GM21447 (cell line): Measurements from ENCODE around the gene DCAKD.

Experiments used
- ATAC-seq: cut with Tn5 transposase; IDR thresholded peaks from one replicate; pipeline ENCODE4 v1.9.1; 2021; ENCODE audit not compliant: unreplicated experiment

The DCAKD gene

GRCh38 chr17:45031231-45032173 is 19.9 kb downstream of the DCAKD start:
- ATAC-seq, result no peak

- ATAC-seq, result no peak
Observed at GRCh38 chr17:45030733-45031132, 20.7 kb downstream of the DCAKD start.

DNA sequence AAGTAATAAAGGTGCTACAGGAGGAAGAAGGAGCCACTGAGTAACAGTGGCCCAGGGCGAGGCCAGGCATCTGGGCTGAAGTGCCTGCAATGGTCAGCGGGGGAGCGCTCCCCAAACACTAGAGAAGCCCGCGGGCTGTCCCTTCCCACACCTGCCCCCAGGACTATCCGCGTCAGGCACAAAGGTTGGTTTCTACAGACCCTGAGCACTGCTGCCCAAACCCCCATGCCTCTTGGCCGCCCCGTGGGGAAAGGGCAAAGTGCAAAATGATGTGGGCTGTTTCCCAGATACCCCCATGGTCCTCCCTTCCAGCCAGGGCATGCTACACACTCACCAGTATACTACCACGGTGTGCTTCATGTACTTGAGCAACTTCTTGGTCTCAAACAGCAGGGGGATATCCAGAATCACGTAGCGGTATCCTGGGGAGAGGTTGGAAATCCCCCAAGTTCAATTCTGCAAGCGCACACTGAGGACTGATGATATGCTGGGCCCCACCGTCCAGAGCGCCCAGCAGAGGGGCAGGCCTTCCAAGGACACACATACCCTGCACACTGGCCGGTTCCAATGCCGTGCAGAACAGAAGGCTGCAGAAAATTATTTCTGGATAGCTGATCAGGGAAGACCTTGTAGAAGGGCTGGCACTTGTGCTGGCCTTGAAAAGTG is 21.5 kb downstream of the DCAKD start:
- ATAC-seq, result no peak

- ATAC-seq, result no peak
Observed at GRCh38 chr17:45029096-45029495, 22.3 kb downstream of the DCAKD start.

- ATAC-seq, result no peak
Observed at GRCh38 chr17:45022655-45023339, 28.6 kb downstream of the DCAKD start.

DNA sequence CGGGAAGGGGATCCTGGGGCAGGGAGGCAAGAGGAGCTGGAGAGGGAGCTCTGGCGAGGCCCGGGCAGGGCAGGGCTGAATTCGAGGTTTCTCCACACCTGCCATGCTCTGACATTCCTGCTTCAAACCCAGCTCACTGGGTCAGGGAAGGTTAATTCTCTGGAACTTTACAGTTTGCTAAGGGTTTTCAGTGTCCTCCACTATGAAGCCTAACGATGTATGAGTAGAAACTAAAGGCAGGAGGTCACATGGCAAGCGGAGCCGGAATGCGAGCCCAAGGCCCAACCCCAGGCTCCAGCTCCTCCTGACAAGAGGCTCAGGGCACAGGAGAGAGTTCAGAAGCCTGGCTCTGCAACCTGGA is 29.2 kb downstream of the DCAKD start:
- ATAC-seq, result no peak

DNA sequence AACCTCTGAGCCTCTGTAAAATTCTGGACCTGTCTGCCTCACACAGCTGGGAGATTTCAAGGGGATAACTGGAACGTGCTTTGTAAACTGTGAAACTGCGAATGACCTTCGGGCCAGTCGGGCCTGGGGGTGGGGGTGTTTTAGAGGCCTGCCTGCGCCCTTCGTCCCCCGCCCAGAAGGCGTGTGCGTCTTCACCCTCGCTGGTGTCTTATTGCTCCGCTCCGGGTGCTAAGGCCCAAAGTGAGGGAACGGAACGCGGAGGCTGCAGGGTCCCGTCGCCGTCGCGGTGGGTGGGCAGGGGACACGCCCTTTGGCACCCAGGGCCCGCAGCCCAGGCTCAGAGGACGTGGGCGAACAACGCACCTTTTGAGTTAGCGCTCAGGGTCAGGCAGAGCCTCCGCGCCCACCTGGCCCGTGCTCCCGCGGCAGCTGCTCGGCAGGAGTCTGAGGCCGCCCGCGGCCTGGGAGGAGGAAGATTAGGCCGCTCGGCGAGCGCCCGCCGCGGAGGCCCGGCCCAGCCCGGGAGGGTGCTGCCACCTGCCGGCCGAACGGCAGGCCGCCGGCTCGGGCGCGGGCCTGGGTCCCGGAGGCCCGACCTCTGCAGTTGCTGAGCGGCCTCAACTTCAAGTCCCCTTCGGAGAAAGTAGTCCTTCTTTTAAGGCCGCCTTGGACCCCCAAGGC is 29.7 kb downstream of the DCAKD start:
- ATAC-seq, result no peak

DNA sequence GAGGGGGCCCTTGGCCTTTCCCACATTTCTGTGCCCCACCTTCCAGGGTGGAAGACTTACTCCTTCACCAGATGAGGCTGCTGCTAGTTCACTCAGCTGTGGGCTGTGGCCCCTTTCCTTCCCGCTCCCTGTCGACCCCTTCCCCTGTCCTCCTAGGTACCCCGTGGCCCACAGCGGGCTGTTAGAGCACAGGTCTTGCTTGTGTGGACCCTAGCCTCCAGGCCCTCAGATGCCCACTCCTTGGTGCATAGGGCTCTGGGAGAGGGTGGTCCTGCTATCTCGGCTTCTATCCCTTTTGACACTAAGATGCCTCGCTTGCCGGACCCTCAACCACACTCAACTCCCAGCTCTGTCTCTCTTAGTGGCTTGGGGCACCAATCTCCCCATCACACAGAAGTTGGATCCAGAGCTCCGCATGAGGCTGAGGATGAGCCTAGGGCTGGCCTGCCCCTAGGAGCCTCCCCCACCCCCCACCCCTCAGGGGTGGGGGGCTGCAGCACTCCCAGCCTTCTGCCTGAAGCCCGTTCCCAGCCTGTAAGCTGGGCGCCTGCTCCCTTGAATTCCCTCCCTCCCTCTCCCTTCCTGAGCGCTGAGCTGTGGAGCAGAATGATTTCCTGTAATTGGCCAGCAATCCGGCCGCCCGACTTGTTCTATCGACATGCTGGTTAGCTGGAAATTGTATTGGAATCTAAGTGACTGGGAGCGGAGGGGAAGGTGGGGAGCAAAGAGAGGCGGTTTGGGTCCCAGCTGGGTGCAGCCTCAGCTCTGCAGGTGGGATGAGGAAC is 30.9 kb downstream of the DCAKD start:
- ATAC-seq, result no peak

DNA sequence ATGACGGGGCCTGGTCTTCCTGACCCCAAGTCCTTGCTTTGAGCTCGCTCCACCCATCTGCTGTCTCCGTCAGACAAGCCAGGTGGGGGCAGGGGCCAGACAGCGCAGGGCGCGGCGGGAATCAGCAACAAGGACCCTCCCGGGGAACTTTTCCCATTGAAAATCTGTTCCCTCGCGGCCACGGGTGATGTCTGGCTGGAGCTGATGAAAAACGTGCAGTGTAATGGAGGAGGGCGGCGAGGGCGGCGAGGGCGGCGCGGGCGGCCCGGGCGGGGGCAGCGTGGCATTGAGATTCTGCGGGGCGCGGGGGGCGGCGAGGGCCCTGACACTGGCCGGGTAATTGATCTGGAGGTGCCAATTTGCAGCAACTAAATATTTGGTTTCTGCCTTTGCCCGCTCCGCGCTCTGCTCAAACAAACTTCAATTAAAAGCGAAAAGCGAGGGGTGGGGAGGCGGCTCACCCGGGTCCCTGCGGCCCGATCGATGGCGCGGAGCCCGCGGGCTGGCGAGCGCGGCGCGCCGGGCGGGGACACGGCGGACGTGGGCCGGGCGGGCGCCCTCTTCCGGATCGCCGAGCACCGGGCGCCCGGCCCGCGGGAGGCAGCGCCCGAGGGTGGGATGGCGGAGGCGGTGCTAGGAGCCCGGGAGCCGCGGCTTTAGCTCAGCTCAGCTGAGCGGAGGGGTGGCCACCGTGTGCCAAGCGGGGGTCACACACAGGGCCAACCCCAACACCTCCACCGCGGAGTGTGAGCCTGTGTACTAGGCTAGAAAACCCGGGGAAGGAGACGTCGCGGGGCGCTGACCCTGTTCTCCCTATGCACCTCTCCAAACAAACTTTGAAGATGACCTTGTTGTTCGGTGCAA is 32.4 kb downstream of the DCAKD start:
- no peak for ATAC-seq

DNA sequence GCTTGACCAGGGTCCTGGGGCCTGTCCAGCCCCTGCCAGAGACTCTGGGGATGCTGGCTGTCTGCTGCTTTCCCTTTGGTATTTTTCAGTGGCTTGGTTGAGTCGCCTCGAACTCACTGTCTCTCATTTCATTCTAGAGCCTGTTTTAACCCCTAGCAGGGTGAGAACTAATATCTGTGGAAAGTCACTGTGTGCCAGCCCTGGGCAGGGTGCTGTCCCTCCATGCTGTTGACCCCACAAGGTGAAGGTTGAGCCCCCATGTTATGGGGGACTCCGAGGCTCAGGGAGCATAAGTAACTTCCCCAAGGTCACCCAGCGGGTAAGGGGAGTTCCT is 33.0 kb downstream of the DCAKD start:
- no peak for ATAC-seq

GRCh38 chr17:45016823-45017222 is 34.6 kb downstream of the DCAKD start:
- ATAC-seq, result no peak

GRCh38 chr17:45016237-45016636 is 35.2 kb downstream of the DCAKD start:
- ATAC-seq, result no peak

GRCh38 chr17:45013021-45013997 is 38.1 kb downstream of the DCAKD start:
- ATAC-seq, result no peak

- no peak for ATAC-seq
Observed at GRCh38 chr17:45011767-45012166, 39.7 kb downstream of the DCAKD start.

DNA sequence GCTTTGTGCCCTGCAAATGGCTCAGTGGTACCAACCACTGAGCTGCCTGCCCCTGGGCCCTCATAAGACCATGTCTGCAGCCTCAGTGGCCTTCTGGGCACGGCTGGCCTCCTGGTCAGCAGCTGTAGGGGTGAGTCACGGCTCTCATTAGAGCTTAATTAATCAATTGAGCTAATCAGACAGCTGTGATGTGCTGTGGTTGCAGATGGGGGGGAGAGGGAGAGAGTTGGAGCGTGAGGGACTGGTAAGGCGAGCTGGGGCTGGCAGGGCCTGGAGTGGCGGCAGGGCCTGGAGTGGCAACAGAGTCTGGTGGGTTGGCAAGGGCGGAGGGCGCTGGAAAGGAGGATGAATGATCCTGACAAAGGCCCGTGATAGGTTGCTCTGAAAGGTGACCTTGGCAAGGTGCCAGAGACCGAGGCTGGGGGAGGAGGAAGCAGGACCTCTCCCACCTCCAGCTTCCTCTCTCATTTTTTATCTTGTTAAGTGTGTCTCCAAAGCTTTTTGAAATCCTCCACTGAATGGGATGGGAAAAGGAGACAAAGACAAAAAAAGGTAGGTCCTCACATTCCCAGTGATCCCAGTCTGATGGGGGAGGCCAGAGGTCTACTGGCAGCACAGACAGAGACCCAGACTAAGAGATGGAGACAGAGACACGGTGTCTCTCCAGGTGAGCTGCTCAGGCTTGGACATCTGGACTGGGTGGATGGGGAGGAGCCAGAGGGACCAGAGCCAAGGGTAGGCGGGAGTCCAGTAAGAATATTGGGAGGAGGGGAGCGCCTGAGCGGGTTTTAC is 41.6 kb downstream of the DCAKD start:
- no peak for ATAC-seq

DNA sequence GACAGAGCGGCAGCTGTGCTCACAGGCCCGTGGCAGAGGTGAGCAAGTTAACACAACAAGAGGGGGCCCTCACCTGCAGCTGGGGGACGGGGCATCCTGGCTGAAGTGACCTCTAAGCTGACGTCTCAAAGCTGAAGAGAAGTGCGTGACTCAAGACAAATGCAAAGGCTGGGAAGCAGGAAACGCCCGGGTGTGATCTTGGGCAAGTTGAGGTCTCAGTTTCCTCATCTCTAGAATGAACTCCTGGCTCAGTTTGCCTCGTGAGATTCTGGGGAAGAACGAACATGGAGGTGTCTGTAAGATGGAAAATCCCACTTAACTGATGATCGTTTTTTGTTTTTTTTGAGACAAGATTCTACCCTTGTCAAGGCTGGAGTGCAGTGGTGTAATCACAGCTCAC is 43.2 kb downstream of the DCAKD start:
- no peak for ATAC-seq

DNA sequence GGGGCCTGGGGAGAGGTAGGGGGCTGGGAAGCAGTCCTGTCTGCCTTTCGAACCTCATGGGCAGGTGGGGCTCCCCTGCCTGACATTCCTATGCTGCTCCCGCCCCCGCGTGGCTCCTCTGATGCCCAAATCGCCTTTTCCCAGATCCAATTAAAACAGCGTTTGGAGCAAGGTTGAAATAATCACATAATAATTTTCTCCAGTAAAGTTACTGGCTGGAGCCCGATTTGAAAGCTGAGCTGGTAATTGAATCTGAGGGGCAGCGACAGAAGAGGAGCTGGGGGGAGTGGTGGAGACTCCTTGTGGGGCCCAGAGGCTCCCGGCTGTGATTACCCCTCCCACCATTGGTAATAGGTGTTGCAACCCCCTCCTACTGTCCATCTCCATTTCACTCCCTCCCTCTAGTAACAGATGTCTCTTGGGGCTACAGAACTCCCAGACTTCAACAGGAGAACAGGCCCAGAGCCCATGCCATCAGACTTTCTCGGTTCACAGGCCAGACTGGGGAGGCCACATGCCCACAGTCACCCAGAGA is 44.4 kb downstream of the DCAKD start:
- no peak for ATAC-seq
